ENCODE results near the gene VKORC1L1.
"Not testable (repeated sequence)": the region's sequence is repeated elsewhere in the genome, so short reads cannot be mapped to it uniquely, and the experiment has no call there.

- TF ChIP-seq CTCF, POLR2A (IDR thresholded peaks at IDR 0.05): not testable (repeated sequence)
These were observed 14.2 kb upstream of the VKORC1L1 start for GRCh38 chr7:65858660-65859059.

Data from Peyer's patch (tissue), 4 donors.